Stimulated activated CD8-positive, alpha-beta memory T cell treated with anti-CD3 and anti-CD28 coated beads, Interleukin-4, amount 100 ng/mL, for 48 hours (primary cell): ENCODE results near the gene EIF1AD.
"Not testable (repeated sequence)": the region's sequence is repeated elsewhere in the genome, so short reads cannot be mapped to it uniquely, and the experiment has no call there.

Experiments
- DNase-seq: peaks from one replicate; pipeline ENCODE4 v3.0.0-alpha.2; 2020

Gene EIF1AD

DNA sequence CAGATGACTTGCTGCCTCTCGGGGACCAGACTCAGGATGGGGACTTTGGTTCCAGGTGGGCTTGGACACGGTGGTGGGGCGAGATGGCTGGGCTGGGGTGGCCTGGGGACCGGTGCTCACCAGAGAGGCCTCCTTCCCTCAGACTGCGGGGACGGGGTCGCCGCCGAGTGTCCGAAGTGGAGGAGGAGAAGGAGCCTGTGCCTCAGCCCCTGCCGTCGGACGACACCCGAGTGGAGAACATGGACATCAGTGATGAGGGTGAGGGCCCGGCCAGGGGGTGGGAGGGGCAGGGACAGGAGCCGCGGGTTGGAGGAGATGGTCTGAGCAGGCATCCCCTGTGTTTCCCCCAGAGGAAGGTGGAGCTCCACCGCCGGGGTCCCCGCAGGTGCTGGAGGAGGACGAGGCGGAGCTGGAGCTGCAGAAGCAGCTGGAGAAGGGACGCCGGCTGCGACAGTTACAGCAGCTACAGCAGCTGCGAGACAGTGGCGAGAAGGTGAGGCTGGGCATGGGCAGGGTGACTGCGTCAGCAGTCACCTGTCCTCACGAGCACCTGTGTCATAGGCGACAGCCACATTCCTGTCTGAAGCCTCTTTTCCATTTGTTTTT lies 34.5 kb downstream of the EIF1AD start:
- DNase-seq: no peak

GRCh38 chr11:65965986-65966762 lies 35.8 kb downstream of the EIF1AD start:
- no peak for DNase-seq

DNA sequence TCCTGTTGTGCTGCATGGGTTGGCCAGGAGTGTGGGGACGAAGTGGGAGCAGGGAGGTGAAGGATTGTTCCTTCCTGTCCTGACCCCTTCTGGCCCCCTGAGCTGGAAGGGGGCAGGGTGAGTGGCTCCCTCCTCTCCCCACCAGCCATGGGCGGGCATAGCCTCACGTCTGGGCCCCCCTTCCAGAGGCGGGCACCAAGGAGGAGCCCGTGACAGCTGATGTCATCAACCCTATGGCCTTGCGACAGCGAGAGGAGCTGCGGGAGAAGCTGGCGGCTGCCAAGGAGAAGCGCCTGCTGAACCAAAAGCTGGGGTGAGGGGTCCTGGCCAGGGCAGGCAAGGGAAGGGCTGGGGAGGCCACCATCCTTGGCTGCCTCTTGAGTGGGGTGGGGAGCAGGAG lies 37.1 kb downstream of the EIF1AD start:
- DNase-seq: no peak

DNA sequence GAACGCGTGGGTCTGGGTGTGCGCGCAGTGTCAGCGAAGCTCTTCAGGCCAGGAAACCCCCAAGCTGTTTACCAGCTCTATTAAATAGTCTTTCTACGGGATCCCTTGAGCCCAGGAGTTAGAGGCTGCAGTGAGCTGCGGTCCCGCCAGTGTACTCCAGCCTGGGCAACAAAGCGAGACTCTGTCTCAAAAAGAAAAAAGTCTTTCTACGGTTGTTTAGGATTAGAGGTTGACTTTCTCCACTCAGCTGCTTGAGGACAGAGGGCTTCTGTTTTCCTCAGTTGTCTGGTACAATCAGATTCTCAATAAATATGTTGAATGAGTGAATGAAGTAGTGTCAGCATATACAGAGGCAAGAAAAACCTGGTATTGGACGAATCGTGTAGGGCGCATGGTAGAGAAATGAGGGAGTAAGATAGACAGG lies 39.8 kb downstream of the EIF1AD start:
- DNase-seq: no peak

- peak; percentile 96 for DNase-seq
These were observed 40.5 kb downstream of the EIF1AD start, which contains the start of gene SART1 for GRCh38 chr11:65961267-65962140. SART1 (plus strand) TSS chr11:65961734; CDS start chr11:65961781, 47 bp downstream.

GRCh38 chr11:65960824-65961266 lies 41.1 kb downstream of the EIF1AD start:
- DNase-seq: no peak

- DNase-seq: no peak
These were observed 43.1 kb downstream of the EIF1AD start for GRCh38 chr11:65958774-65959420.

DNA sequence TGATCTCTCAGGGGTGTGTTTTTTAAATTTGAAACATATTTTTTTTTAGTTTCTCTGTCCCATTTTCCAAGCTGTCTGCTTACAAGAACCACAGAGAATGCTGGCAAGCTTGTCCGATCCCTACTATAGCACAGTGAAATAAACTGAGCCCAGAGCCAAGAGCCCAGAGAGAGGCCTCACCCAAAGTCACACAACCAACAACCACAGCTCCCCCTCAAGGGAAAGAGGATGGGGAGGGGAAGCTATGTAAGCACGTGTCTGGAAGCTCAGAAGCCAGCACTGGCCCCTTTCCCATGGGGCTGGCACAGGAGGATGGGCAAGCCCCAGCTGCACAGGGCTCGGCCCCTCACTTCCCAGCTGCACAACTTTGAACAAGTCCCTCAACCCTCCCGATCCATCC lies 43.7 kb downstream of the EIF1AD start:
- DNase-seq: no peak

GRCh38 chr11:65954771-65955170 lies 47.2 kb downstream of the EIF1AD start:
- no peak for DNase-seq

- DNase-seq: no peak
These were observed 48.5 kb downstream of the EIF1AD start for GRCh38 chr11:65953471-65953870.

GRCh38 chr11:65952052-65952521 lies 49.9 kb downstream of the EIF1AD start:
- DNase-seq: no peak

DNA sequence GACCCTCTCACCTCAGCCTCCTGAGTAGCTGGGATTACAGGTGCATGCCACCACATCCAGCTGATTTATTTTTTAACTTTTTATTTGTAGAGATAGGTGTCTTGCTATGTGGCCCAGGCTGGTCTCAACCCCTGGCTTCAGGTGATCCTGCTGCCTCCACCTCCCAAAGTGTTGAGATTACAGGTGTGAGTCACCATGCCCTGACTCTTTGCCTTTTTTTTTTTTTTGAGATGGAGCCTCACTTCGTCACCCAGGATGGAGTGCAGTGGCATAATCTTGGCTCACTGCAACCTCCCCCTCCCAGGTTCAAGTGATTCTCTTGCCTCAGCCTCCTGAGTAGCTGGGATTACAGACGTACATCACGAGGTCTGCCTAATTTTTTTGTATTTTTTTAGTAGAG lies 50.3 kb downstream of the EIF1AD start:
- DNase-seq: not testable (repeated sequence)

GRCh38 chr11:65950711-65951110 lies 51.2 kb downstream of the EIF1AD start:
- not testable (repeated sequence) for DNase-seq

DNA sequence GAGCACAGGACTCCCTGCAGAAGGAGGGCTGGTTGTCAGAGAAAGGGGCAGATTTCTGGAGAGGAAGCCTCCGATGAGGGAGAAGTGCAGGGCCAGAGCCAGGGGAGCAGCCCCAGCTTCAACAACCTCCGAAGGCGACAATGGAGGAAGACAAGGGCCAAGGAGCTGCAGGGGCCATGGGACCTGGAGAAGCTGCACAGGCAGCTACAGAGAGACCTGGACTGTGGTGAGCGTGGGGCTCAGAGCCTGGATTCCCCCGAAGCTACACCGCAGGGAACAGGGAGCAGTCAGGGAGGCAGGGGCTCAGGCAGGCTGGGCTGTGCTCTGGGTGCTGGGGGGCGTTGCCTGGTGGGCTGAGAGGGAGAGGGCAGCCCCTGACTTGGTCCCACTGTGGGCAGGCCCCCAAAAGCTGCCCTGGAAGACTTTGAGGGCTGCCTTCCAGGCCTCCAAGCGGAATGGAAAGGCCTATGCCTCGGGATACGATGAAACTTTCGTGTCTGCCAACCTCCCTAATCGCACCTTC lies 54.3 kb downstream of the EIF1AD start:
- no peak for DNase-seq

GRCh38 chr11:65947133-65947532 lies 54.8 kb downstream of the EIF1AD start:
- DNase-seq: no peak

- DNase-seq: no peak
These were observed 55.3 kb downstream of the EIF1AD start for GRCh38 chr11:65946655-65947054.
